ENCODE data around the gene FTH1.

Gene FTH1

GRCh38 chr11:61930933-61931332 is 36.5 kb downstream of the FTH1 start:
- Histone ChIP-seq H3K27me3 (replicated peaks; ENCODE audit: control insufficient read depth, insufficient read depth, low read length) (no peaks in the 10 kb centered on the region; the same call in 1 of the 2 replicates), H3K36me3 (ENCODE audit: control insufficient read depth, insufficient read depth, low read length) (no peaks in the 10 kb centered on the region), H3K4me3 (replicated peaks; ENCODE audit: low read depth, low read length) (no peak overlapping the region)
- TF ChIP-seq CTCF (IDR thresholded peaks at IDR 0.05; ENCODE audit: insufficient read depth, low read length, poor library complexity, severe bottlenecking), result no peak
- DNase-seq (ENCODE audit: extremely low read depth, insufficient read length), result no peak

DNA sequence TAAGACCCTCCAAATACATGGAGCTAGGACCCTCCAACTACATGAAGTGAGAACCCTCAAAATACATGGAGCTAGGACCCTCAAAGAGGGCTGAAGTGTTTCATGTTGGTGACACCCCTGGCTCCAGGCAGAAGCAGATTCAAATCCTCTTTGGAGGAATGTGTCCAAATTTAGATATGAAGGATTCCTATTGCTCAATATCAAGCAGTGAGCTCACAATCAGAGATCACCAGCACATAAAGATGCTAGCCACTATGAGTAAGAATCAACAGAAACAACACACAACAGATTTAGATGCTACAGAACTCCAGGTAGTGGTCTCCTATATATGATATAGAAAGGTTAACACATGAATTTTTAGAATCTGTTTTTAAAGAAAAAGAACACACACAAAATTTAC is 38.8 kb downstream of the FTH1 start:
- no peak for DNase-seq (ENCODE audit: extremely low read depth, insufficient read length)
- no peak for TF ChIP-seq CTCF (IDR thresholded peaks at IDR 0.05; ENCODE audit: insufficient read depth, low read length, poor library complexity, severe bottlenecking)
- no peaks in the 10 kb centered on the region for H3K36me3 ChIP-seq (ENCODE audit: control insufficient read depth, insufficient read depth, low read length)

DNA sequence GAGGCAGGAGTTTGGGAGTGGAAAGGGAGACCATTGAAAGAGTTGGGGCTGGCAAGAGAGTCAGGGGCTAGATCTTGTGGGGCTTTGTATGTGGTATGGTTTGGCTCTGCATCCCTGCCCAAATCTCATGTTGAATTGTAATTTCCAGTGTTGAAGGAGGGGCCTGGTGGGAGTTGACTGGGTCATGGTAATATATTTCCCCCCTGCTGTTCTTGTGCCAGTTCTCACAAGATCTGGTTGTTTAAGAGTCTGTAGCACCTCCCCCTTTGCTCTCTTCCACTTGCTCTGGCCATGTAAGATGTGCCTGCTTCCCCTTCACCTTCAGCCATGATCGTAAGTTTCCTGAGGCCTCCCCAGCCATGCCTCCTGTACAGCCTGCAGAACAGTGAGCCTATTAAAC is 39.9 kb downstream of the FTH1 start:
- DNase-seq (ENCODE audit: extremely low read depth, insufficient read length), result no peak
- TF ChIP-seq CTCF (IDR thresholded peaks at IDR 0.05; ENCODE audit: insufficient read depth, low read length, poor library complexity, severe bottlenecking), result no peak
- no peak overlapping the region for H3K4me3 ChIP-seq (replicated peaks; ENCODE audit: low read depth, low read length)
- H3K36me3 ChIP-seq (ENCODE audit: control insufficient read depth, insufficient read depth, low read length), result no peaks in the 10 kb centered on the region
- no peaks in the 10 kb centered on the region; the same call in none of the 2 replicates for H3K27me3 ChIP-seq (replicated peaks; ENCODE audit: control insufficient read depth, insufficient read depth, low read length)

More for the DNA sequence above, 38.8 kb downstream of the FTH1 start:
- Histone ChIP-seq H3K4me3 (replicated peaks; ENCODE audit: low read depth, low read length) (no peak overlapping the region), H3K27me3 (replicated peaks; ENCODE audit: control insufficient read depth, insufficient read depth, low read length) (no peaks in the 10 kb centered on the region; the same call in none of the 2 replicates)

GRCh38 chr11:61926235-61926634 is 41.2 kb downstream of the FTH1 start:
- no peak overlapping the region for H3K4me3 ChIP-seq (replicated peaks; ENCODE audit: low read depth, low read length)
- H3K27me3 ChIP-seq (replicated peaks; ENCODE audit: control insufficient read depth, insufficient read depth, low read length), result no peaks in the 10 kb centered on the region; the same call in none of the 2 replicates
- no peak for TF ChIP-seq CTCF (IDR thresholded peaks at IDR 0.05; ENCODE audit: insufficient read depth, low read length, poor library complexity, severe bottlenecking)
- H3K36me3 ChIP-seq (ENCODE audit: control insufficient read depth, insufficient read depth, low read length), result no peaks in the 10 kb centered on the region
- DNase-seq (ENCODE audit: extremely low read depth, insufficient read length), result no peak

- DNase-seq (ENCODE audit: extremely low read depth, insufficient read length), result no peak
- no peaks in the 10 kb centered on the region; the same call in 1 of the 2 replicates for H3K27me3 ChIP-seq (replicated peaks; ENCODE audit: control insufficient read depth, insufficient read depth, low read length)
Observed at GRCh38 chr11:61925736-61926135, 41.7 kb downstream of the FTH1 start.

More at GRCh38 chr11:61925736-61926135, 41.7 kb downstream of the FTH1 start:
- no peaks in the 10 kb centered on the region for H3K36me3 ChIP-seq (ENCODE audit: control insufficient read depth, insufficient read depth, low read length)
- H3K4me3 ChIP-seq (replicated peaks; ENCODE audit: low read depth, low read length), result no peak overlapping the region
- TF ChIP-seq CTCF (IDR thresholded peaks at IDR 0.05; ENCODE audit: insufficient read depth, low read length, poor library complexity, severe bottlenecking), result no peak

All from GM06990 (cell line).